ENCODE data around the gene STT3A.

Gene STT3A

GRCh38 chr11:125592305-125593113 lies at the start of gene STT3A:
Gene STT3A (plus strand): TSS chr11:125592852. CDS start chr11:125595916, 3,064 bp downstream.
- H3K27me3 ChIP-seq, result no peaks in the 10 kb centered on the region
- no peak for TF ChIP-seq Cebpa-rat (IDR thresholded peaks at IDR 0.05)
- H3K27ac ChIP-seq, result peak within 1 kb of the TSS; percentile 92
- H3K36me3 ChIP-seq, result peaks cover 22% of the 10 kb centered on the region
- peaks cover 47% of the 10 kb centered on the region for H4K20me1 ChIP-seq
- no peaks in the 10 kb centered on the region for H3K9me3 ChIP-seq
- H3K9ac ChIP-seq, result peak within 1 kb of the TSS; percentile 94
- peak within 1 kb of the TSS; percentile 96 for H3K4me2 ChIP-seq
- peak within 1 kb of the TSS; percentile 91 for H3K4me3 ChIP-seq
- peaks cover 38% of the 10 kb centered on the region for H3K4me1 ChIP-seq

- Histone ChIP-seq H3K27me3 (no peaks in the 10 kb centered on the region), H3K9ac (no peak overlapping the region), H3K27ac (no peak overlapping the region), H3K36me3 (no peaks in the 10 kb centered on the region), H3K4me3 (no peak overlapping the region), H3K9me3 (peaks cover 59% of the 10 kb centered on the region), H3K4me1 (peaks cover 9% of the 10 kb centered on the region), H3K4me2 (peak overlapping the region; percentile 51), H4K20me1 (no peaks in the 10 kb centered on the region)
- no peak for TF ChIP-seq Cebpa-rat (IDR thresholded peaks at IDR 0.05)
Measured at GRCh38 chr11:125550780-125551179, 41.9 kb upstream of the STT3A start.

DNA sequence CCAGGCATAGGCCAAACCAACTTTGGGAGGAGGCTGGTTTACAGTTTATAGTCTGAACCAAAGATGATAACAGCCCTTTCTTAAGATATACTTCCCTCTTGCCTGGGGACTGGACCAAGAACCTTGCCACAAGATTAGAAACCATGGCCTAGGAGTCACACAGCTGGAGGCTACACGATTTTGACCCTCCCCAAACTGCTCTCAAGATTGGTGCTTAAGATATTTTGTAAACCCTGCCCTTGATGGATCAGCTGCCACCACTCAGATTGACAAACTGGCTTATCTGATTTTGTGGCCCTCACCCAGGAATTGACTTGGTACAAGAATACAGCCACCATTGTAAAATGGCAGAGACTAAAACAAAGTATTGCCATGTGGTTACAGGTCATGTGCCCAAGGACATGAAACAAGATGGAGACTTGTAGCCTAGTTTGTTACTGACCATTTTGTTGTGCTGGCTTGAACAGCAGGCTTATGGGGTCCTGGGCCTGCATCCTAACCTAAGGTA lies 40.8 kb upstream of the STT3A start:
- Histone ChIP-seq H3K27ac (no peak overlapping the region), H3K4me1 (peaks cover 9% of the 10 kb centered on the region), H3K9ac (no peak overlapping the region), H3K27me3 (no peaks in the 10 kb centered on the region), H3K36me3 (no peaks in the 10 kb centered on the region), H3K4me3 (no peak overlapping the region), H4K20me1 (no peaks in the 10 kb centered on the region), H3K4me2 (no peak overlapping the region), H3K9me3 (peaks cover 57% of the 10 kb centered on the region)
- no peak for TF ChIP-seq Cebpa-rat (IDR thresholded peaks at IDR 0.05)

GRCh38 chr11:125552927-125553326 lies 39.7 kb upstream of the STT3A start:
- Histone ChIP-seq H3K9ac (no peak overlapping the region), H4K20me1 (no peaks in the 10 kb centered on the region), H3K27me3 (no peaks in the 10 kb centered on the region), H3K4me3 (no peak overlapping the region), H3K36me3 (no peaks in the 10 kb centered on the region), H3K4me1 (peaks cover 9% of the 10 kb centered on the region), H3K9me3 (peaks cover 57% of the 10 kb centered on the region), H3K27ac (no peak overlapping the region), H3K4me2 (no peak overlapping the region)
- no peak for TF ChIP-seq Cebpa-rat (IDR thresholded peaks at IDR 0.05)

GRCh38 chr11:125553357-125553756 lies 39.3 kb upstream of the STT3A start:
- H3K27me3 ChIP-seq, result no peaks in the 10 kb centered on the region
- H3K4me3 ChIP-seq, result no peak overlapping the region
- H3K4me1 ChIP-seq, result peaks cover 9% of the 10 kb centered on the region
- H3K9me3 ChIP-seq, result peaks cover 57% of the 10 kb centered on the region
- H3K36me3 ChIP-seq, result no peaks in the 10 kb centered on the region
- no peak for TF ChIP-seq Cebpa-rat (IDR thresholded peaks at IDR 0.05)
- no peak overlapping the region for H3K4me2 ChIP-seq
- H3K27ac ChIP-seq, result no peak overlapping the region
- no peaks in the 10 kb centered on the region for H4K20me1 ChIP-seq
- no peak overlapping the region for H3K9ac ChIP-seq

GRCh38 chr11:125554038-125554437 lies 38.6 kb upstream of the STT3A start:
- no peaks in the 10 kb centered on the region for H3K27me3 ChIP-seq
- peaks cover 9% of the 10 kb centered on the region for H3K4me1 ChIP-seq
- no peaks in the 10 kb centered on the region for H4K20me1 ChIP-seq
- no peak overlapping the region for H3K4me2 ChIP-seq
- no peak for TF ChIP-seq Cebpa-rat (IDR thresholded peaks at IDR 0.05)
- peaks cover 57% of the 10 kb centered on the region for H3K9me3 ChIP-seq
- H3K9ac ChIP-seq, result no peak overlapping the region
- no peak overlapping the region for H3K4me3 ChIP-seq
- no peak overlapping the region for H3K27ac ChIP-seq
- H3K36me3 ChIP-seq, result no peaks in the 10 kb centered on the region

DNA sequence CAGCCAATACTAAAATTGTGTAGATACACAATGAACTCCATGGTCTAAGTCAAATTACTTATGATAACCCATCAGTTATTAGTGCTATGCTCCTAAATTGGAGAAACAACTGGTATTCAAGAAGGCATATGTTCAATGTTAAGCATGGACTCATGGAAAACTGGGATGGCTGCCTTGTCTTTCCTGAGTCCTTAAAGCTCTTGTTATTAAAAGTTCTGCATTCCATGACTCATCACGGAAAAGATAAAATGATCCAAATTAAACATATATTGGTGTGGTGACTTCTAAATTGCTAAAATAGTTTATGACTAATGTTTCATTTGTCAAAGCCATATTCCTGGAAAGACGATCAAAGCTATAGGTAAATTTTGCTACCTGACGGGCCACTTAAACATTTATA lies 32.8 kb upstream of the STT3A start:
- Histone ChIP-seq H4K20me1 (no peaks in the 10 kb centered on the region), H3K27me3 (no peaks in the 10 kb centered on the region), H3K4me2 (no peak overlapping the region), H3K9me3 (peaks cover 12% of the 10 kb centered on the region), H3K4me1 (no peaks in the 10 kb centered on the region), H3K27ac (no peak overlapping the region), H3K9ac (no peak overlapping the region), H3K4me3 (no peak overlapping the region), H3K36me3 (no peaks in the 10 kb centered on the region)
- no peak for TF ChIP-seq Cebpa-rat (IDR thresholded peaks at IDR 0.05)

GRCh38 chr11:125561924-125562323 lies 30.7 kb upstream of the STT3A start:
- H3K9me3 ChIP-seq, result peaks cover 8% of the 10 kb centered on the region
- no peaks in the 10 kb centered on the region for H4K20me1 ChIP-seq
- no peaks in the 10 kb centered on the region for H3K4me1 ChIP-seq
- no peaks in the 10 kb centered on the region for H3K27me3 ChIP-seq
- H3K9ac ChIP-seq, result no peak overlapping the region
- no peaks in the 10 kb centered on the region for H3K36me3 ChIP-seq
- H3K27ac ChIP-seq, result no peak overlapping the region
- no peak for TF ChIP-seq Cebpa-rat (IDR thresholded peaks at IDR 0.05)
- H3K4me3 ChIP-seq, result no peak overlapping the region
- H3K4me2 ChIP-seq, result no peak overlapping the region

- H3K4me3 ChIP-seq, result no peak overlapping the region
- no peaks in the 10 kb centered on the region for H4K20me1 ChIP-seq
- no peak overlapping the region for H3K4me2 ChIP-seq
- no peak overlapping the region for H3K27ac ChIP-seq
- H3K36me3 ChIP-seq, result no peaks in the 10 kb centered on the region
- TF ChIP-seq Cebpa-rat (IDR thresholded peaks at IDR 0.05), result no peak
- no peaks in the 10 kb centered on the region for H3K4me1 ChIP-seq
- H3K9me3 ChIP-seq, result peaks cover 11% of the 10 kb centered on the region
- H3K27me3 ChIP-seq, result no peaks in the 10 kb centered on the region
- no peak overlapping the region for H3K9ac ChIP-seq
Measured at GRCh38 chr11:125562430-125562829, 30.2 kb upstream of the STT3A start.

GRCh38 chr11:125564357-125564756 lies 28.3 kb upstream of the STT3A start:
- Histone ChIP-seq H3K9ac (no peak overlapping the region), H4K20me1 (no peaks in the 10 kb centered on the region), H3K9me3 (peaks cover 11% of the 10 kb centered on the region), H3K36me3 (no peaks in the 10 kb centered on the region), H3K4me2 (no peak overlapping the region), H3K27me3 (no peaks in the 10 kb centered on the region), H3K27ac (no peak overlapping the region), H3K4me1 (no peaks in the 10 kb centered on the region), H3K4me3 (no peak overlapping the region)
- TF ChIP-seq Cebpa-rat (IDR thresholded peaks at IDR 0.05), result no peak

All from BLaER1 (cell line).